IPS-20b (cell line): ENCODE results near the gene TUBG1.

Experiments
- H3K27ac ChIP-seq: one replicate; pipeline ENCODE4 v1.5.1; 2013; ENCODE audit warnings: low read length
- H3K27me3 ChIP-seq: 2 replicates; pipeline ENCODE4 v1.6.1; 2013; ENCODE audit warnings: mild to moderate bottlenecking, low read length, inconsistent platforms; ENCODE audit not compliant: insufficient read depth
- H3K36me3 ChIP-seq: 2 replicates; pipeline ENCODE4 v1.6.1; 2013; ENCODE audit warnings: low read depth, mild to moderate bottlenecking, inconsistent platforms, low read length, moderate library complexity; ENCODE audit not compliant: insufficient read depth
- H3K4me1 ChIP-seq: 2 replicates; pipeline ENCODE4 v1.6.1; 2013; ENCODE audit warnings: mild to moderate bottlenecking, control low read depth, inconsistent platforms, low read length, moderate library complexity; ENCODE audit not compliant: insufficient read depth
- H3K4me3 ChIP-seq: 2 replicates; pipeline ENCODE4 v1.5.1; 2013; ENCODE audit warnings: mild to moderate bottlenecking, low read length, inconsistent platforms
- H3K9ac ChIP-seq: 2 replicates; pipeline ENCODE4 v1.6.1; 2013; ENCODE audit warnings: low read depth, mild to moderate bottlenecking, inconsistent platforms, low read length, moderate library complexity
- H3K9me3 ChIP-seq: 2 replicates; pipeline ENCODE4 v1.6.1; 2013; ENCODE audit warnings: mild to moderate bottlenecking, low read depth, low read length, inconsistent platforms; ENCODE audit not compliant: insufficient read depth

Gene TUBG1

GRCh38 chr17:42660692-42661345 lies 51.3 kb downstream of the TUBG1 start:
- H3K27me3 ChIP-seq: no peaks in the 10 kb centered on the region
- no peaks in the 10 kb centered on the region for H3K9me3 ChIP-seq
- H3K4me1 ChIP-seq: peaks cover 7% of the 10 kb centered on the region
- no peak overlapping the region for H3K27ac ChIP-seq
- no peak overlapping the region for H3K9ac ChIP-seq
- H3K36me3 ChIP-seq: peaks cover 26% of the 10 kb centered on the region
- H3K4me3 ChIP-seq: peak overlapping the region; percentile 25; the same call in 1 of the 2 replicates
